Glutamatergic neuron (in vitro differentiated cells): ENCODE data around the gene CAT. TPM values are rescaled to one million over a fixed set of nuclear protein-coding genes. Genes with fewer than 3 reads are reported as not detected.

Experiments used
- DNase-seq: peaks from one replicate; pipeline ENCODE4 v3.0.0; 2022
- H3K27ac Mint-ChIP-seq: one replicate; pipeline ENCODE4 v1.8.0; 2020; ENCODE audit warnings: mild to moderate bottlenecking, mixed read lengths, inconsistent platforms; ENCODE audit not compliant: unreplicated experiment
- H3K27me3 Mint-ChIP-seq: one replicate; pipeline ENCODE4 v1.8.0; 2020; ENCODE audit warnings: mild to moderate bottlenecking, moderate library complexity, mixed read lengths, inconsistent platforms; ENCODE audit not compliant: unreplicated experiment
- H3K36me3 Mint-ChIP-seq: one replicate; pipeline ENCODE4 v1.8.0; 2020; ENCODE audit warnings: mild to moderate bottlenecking, mixed read lengths, inconsistent platforms; ENCODE audit not compliant: unreplicated experiment
- H3K4me1 Mint-ChIP-seq: one replicate; pipeline ENCODE4 v1.8.0; 2020; ENCODE audit warnings: mild to moderate bottlenecking, low read depth, mixed read lengths, inconsistent platforms; ENCODE audit not compliant: unreplicated experiment
- H3K4me3 Mint-ChIP-seq: one replicate; pipeline ENCODE4 v1.8.0; 2020; ENCODE audit warnings: mild to moderate bottlenecking, mixed read lengths, inconsistent platforms; ENCODE audit not compliant: unreplicated experiment
- H3K9me3 Mint-ChIP-seq: one replicate; pipeline ENCODE4 v1.8.0; 2020; ENCODE audit warnings: mild to moderate bottlenecking, moderate library complexity, mixed read lengths, inconsistent platforms; ENCODE audit not compliant: unreplicated experiment
- CTCF ChIP-seq: fragments of 200-600 bp; sonication (generic); IDR thresholded peaks from one replicate; pipeline ENCODE4 v1.5.0; 2021; ENCODE audit not compliant: partially characterized antibody, unreplicated experiment
- total RNA-seq: library from RNA; stranded (reverse); fragmentation: NEBNext Ultra II Directional; extraction: Animal tissue kit (Norgen Biotek cat#: 25700); gene quantifications from one replicate; pipeline ENCODE4 v1.2.1, GENCODE V29; 2021; ENCODE audit not compliant: unreplicated experiment

Gene CAT
- total RNA-seq, 1 donor from 2014 or later: 22.9 TPM

GRCh38 chr11:34507156-34507555, 68.4 kb downstream of the CAT start:
- Mint-ChIP-seq H3K4me1 (no peaks in the 10 kb centered on the region), H3K27ac (no peak overlapping the region), H3K36me3 (no peaks in the 10 kb centered on the region), H3K9me3 (no peaks in the 10 kb centered on the region), H3K27me3 (peaks cover 5% of the 10 kb centered on the region), H3K4me3 (no peak overlapping the region)
- DNase-seq: no peak
- no peak for TF ChIP-seq CTCF

- no peaks in the 10 kb centered on the region for H3K9me3 Mint-ChIP-seq
- peaks cover 5% of the 10 kb centered on the region for H3K27me3 Mint-ChIP-seq
- H3K27ac Mint-ChIP-seq: no peak overlapping the region
- no peak overlapping the region for H3K4me3 Mint-ChIP-seq
- H3K36me3 Mint-ChIP-seq: no peaks in the 10 kb centered on the region
- DNase-seq: no peak
- TF ChIP-seq CTCF: no peak
- H3K4me1 Mint-ChIP-seq: no peaks in the 10 kb centered on the region
Measured at GRCh38 chr11:34507610-34508009, 68.9 kb downstream of the CAT start.

- Mint-ChIP-seq H3K36me3 (no peaks in the 10 kb centered on the region), H3K9me3 (no peaks in the 10 kb centered on the region), H3K4me1 (no peaks in the 10 kb centered on the region), H3K27me3 (peaks cover 4% of the 10 kb centered on the region), H3K27ac (no peak overlapping the region), H3K4me3 (no peak overlapping the region)
- TF ChIP-seq CTCF: no peak
- DNase-seq: no peak
Measured at GRCh38 chr11:34508524-34508923, 69.8 kb downstream of the CAT start.

- Mint-ChIP-seq H3K4me1 (peaks cover 1% of the 10 kb centered on the region), H3K27me3 (no peaks in the 10 kb centered on the region), H3K9me3 (no peaks in the 10 kb centered on the region), H3K4me3 (no peak overlapping the region), H3K27ac (no peak overlapping the region), H3K36me3 (no peaks in the 10 kb centered on the region)
- no peak for TF ChIP-seq CTCF
- DNase-seq: no peak
Measured at GRCh38 chr11:34509336-34509876, 70.7 kb downstream of the CAT start.

- Mint-ChIP-seq H3K9me3 (no peaks in the 10 kb centered on the region), H3K36me3 (no peaks in the 10 kb centered on the region), H3K4me1 (peaks cover 1% of the 10 kb centered on the region), H3K27me3 (no peaks in the 10 kb centered on the region), H3K4me3 (no peak overlapping the region), H3K27ac (no peak overlapping the region)
- TF ChIP-seq CTCF: no peak
- no peak for DNase-seq
Measured at GRCh38 chr11:34510218-34510617, 71.5 kb downstream of the CAT start.
